Choroid plexus epithelial cell (primary cell): Measurements from ENCODE around the gene UBE2N.
"Not testable (repeated sequence)": the region's sequence is repeated elsewhere in the genome, so short reads cannot be mapped to it uniquely, and the experiment has no call there.

Source experiments
- DNase-seq: peaks from one replicate; pipeline ENCODE4 v3.0.0-alpha.2; 2010; ENCODE audit warnings: low read depth
- H3K4me3 ChIP-seq: 2 replicates; pipeline ENCODE4 v1.5.1; 2011; ENCODE audit warnings: low read depth, mild to moderate bottlenecking, control low read depth, low read length, moderate library complexity
- CTCF ChIP-seq: conservative IDR thresholded peaks from 2 replicates; pipeline ENCODE4 v1.5.1; 2011; ENCODE audit warnings: low read depth, mild to moderate bottlenecking, control low read depth, inconsistent platforms, low read length, moderate library complexity

UBE2N gene

GRCh38 chr12:93422050-93422449 is 19.7 kb downstream of the UBE2N start:
- no peak for DNase-seq
- no peak overlapping the region for H3K4me3 ChIP-seq
- TF ChIP-seq CTCF: no peak

DNA sequence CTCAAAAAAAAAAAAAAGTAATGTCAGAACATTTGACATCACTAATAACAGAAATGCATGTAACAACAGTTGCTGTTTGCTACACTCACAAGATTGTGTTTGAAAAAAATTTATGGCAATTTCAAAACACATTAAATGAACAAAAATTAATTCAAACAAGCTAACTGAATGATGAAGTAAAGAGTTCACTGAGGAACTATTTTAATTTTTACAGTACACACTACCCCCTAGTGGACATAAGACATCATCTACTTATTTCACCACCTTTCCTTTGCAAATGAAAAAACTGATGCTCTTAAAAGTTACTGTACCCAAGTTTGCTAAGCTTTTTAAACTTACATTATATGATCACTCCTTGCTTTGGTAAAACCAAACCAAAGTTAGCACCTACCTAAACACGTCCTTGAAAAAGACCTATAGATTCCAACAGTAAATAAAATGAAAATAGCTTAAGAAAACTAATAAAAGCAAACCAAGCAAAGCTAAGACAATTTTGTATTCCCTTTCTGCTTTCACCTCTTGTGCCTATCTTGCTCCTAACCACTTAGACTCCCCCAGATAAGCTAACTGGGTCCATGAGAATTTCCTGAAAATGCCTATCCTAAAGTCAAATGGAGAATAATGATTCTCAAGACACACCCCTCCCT is 22.2 kb downstream of the UBE2N start:
- TF ChIP-seq CTCF: peak; percentile 48
- H3K4me3 ChIP-seq: no peak overlapping the region
- peak; percentile 83 for DNase-seq

- TF ChIP-seq CTCF: no peak
- no peak for DNase-seq
- no peak overlapping the region for H3K4me3 ChIP-seq
Observed at GRCh38 chr12:93417967-93418480, 23.7 kb downstream of the UBE2N start.

GRCh38 chr12:93415723-93416464 is 25.9 kb downstream of the UBE2N start:
- DNase-seq: peak; percentile 71
- H3K4me3 ChIP-seq: no peak overlapping the region
- no peak for TF ChIP-seq CTCF

GRCh38 chr12:93413064-93413463 is 28.7 kb downstream of the UBE2N start:
- TF ChIP-seq CTCF: no peak
- DNase-seq: no peak
- H3K4me3 ChIP-seq: no peak overlapping the region

- not testable (repeated sequence) for H3K4me3 ChIP-seq
- DNase-seq: peak; percentile 48
Observed at GRCh38 chr12:93412396-93412795, 29.4 kb downstream of the UBE2N start.

- peak; percentile 42 for DNase-seq
- H3K4me3 ChIP-seq: not testable (repeated sequence)
Observed at GRCh38 chr12:93411060-93411459, 30.7 kb downstream of the UBE2N start.

DNA sequence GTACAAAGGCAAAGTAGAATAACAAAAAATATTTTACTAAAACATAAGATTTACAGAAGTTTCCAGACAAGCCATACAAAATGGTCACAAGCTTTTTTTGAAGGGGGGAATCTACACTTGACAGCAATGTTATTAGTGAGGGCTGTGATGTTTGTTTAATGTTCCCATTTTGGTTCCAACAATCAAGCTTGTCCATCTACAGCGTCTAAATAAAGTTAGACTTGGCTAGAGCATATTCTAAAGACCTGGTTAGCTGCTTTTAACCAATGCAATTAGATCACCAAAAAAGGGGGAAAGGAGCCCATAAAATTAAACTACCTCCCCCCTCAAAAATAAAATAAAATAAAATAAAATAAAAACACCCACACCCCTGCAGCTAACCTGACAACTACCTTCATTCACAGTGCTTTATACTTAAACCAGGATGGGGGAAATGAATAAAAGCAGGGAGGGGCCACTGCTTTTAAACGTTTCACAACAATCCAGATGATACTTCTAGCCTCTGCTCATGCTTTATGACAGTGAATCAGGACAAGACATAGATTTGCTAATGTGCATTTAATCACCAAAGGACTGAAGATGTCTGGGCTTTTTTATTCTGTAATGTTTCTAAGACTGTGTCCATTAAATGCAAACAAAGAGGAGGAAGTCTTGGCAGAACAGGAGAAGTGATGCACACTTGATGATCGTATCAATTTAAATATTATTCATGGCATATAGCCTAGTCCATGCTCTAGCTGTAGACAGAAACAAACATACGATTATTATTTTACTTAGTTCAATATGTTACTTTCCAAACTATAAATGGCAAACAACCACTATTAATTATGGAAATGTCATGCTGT is 32.2 kb downstream of the UBE2N start:
- H3K4me3 ChIP-seq: not testable (repeated sequence)
- DNase-seq: peak; percentile 50
